Duodenal mucosa (tissue), 2 donors: ENCODE measurements around the gene DEXI.
"Not testable (repeated sequence)": the region's sequence is repeated elsewhere in the genome, so short reads cannot be mapped to it uniquely, and the experiment has no call there.

ENCODE experiments used
- H3K27ac ChIP-seq: one replicate; pipeline ENCODE4 v1.7.0; 2013; ENCODE audit warnings: low read depth, low read length
- H3K27me3 ChIP-seq, 2 donors: one replicate each; pipeline ENCODE4 v1.7.0; 2013; ENCODE audit warnings: low read length in 2 of 2, control low read depth in 1 of 2; ENCODE audit not compliant: insufficient read depth in 2 of 2, control insufficient read depth in 1 of 2
- H3K36me3 ChIP-seq, 2 donors: one replicate each; pipeline ENCODE4 v1.7.0; 2013; ENCODE audit warnings: low read length in 2 of 2, control low read depth in 1 of 2; ENCODE audit not compliant: insufficient read depth in 2 of 2, control insufficient read depth in 1 of 2
- H3K4me1 ChIP-seq, 2 donors: one replicate each; pipeline ENCODE4 v1.7.0; 2013; ENCODE audit warnings: low read length in 2 of 2, control low read depth in 1 of 2; ENCODE audit not compliant: insufficient read depth in 2 of 2, control insufficient read depth in 1 of 2
- H3K4me3 ChIP-seq, 2 donors: one replicate each; pipeline ENCODE4 v1.7.0; 2013; ENCODE audit warnings: low read length in 2 of 2, low read depth in 1 of 2
- H3K9ac ChIP-seq, 2 donors: one replicate each; pipeline ENCODE4 v1.7.0; 2013; ENCODE audit warnings: low read length in 2 of 2, low read depth in 1 of 2
- H3K9me3 ChIP-seq, 2 donors: one replicate each; pipeline ENCODE4 v1.7.0; 2013; ENCODE audit warnings: low read length in 2 of 2, control low read depth in 1 of 2; ENCODE audit not compliant: control insufficient read depth in 1 of 2

Gene DEXI

GRCh38 chr16:10929853-10930754, 12.2 kb downstream of the DEXI start:
- H3K4me1 ChIP-seq, result peaks cover 10% of the 10 kb centered on the region in 2 donors
- no peak overlapping the region for H3K27ac ChIP-seq
- no peaks in the 10 kb centered on the region for H3K27me3 ChIP-seq
- H3K4me3 ChIP-seq, result no peak overlapping the region
- peaks cover 22 to 71% of the 10 kb centered on the region in 2 donors for H3K36me3 ChIP-seq
- no peaks in the 10 kb centered on the region for H3K9me3 ChIP-seq
- H3K9ac ChIP-seq, result no peak overlapping the region

GRCh38 chr16:10929097-10929496, 13.2 kb downstream of the DEXI start:
- H3K4me1 ChIP-seq, H3K27me3 ChIP-seq: not testable (repeated sequence)
- H3K36me3 ChIP-seq, result peaks cover 29 to 78% of the 10 kb centered on the region in 2 donors

GRCh38 chr16:10927497-10928112, 14.7 kb downstream of the DEXI start:
- Histone ChIP-seq H3K36me3 (peaks cover 32 to 81% of the 10 kb centered on the region in 2 donors), H3K9ac (no peak overlapping the region), H3K9me3 (no peaks in the 10 kb centered on the region), H3K4me3 (no peak overlapping the region), H3K27ac (no peak overlapping the region), H3K27me3 (no peaks in the 10 kb centered on the region), H3K4me1 (no peaks in the 10 kb centered on the region)

More at GRCh38 chr16:10929097-10929496, 13.2 kb downstream of the DEXI start:
- H3K9ac ChIP-seq, H3K9me3 ChIP-seq, H3K27ac ChIP-seq, H3K4me3 ChIP-seq: not testable (repeated sequence)

- Histone ChIP-seq H3K27me3 (no peaks in the 10 kb centered on the region), H3K9ac (no peak overlapping the region), H3K36me3 (peaks cover 35 to 83% of the 10 kb centered on the region in 2 donors), H3K4me1 (no peaks in the 10 kb centered on the region), H3K9me3 (no peaks in the 10 kb centered on the region), H3K4me3 (no peak overlapping the region), H3K27ac (no peak overlapping the region)
Observed at GRCh38 chr16:10926867-10927266, 15.4 kb downstream of the DEXI start.

- no peak overlapping the region for H3K9ac ChIP-seq
- peaks cover 43 to 82% of the 10 kb centered on the region in 2 donors for H3K36me3 ChIP-seq
- H3K4me3 ChIP-seq, result no peak overlapping the region
- H3K9me3 ChIP-seq, result no peaks in the 10 kb centered on the region
- peaks cover 0 to 5% of the 10 kb centered on the region in 2 donors for H3K4me1 ChIP-seq
- no peaks in the 10 kb centered on the region for H3K27me3 ChIP-seq
- no peak overlapping the region for H3K27ac ChIP-seq
Observed at GRCh38 chr16:10926094-10926493, 16.2 kb downstream of the DEXI start.

- not testable (repeated sequence) for H3K9ac ChIP-seq
Observed at GRCh38 chr16:10925285-10925684, 17.0 kb downstream of the DEXI start.

GRCh38 chr16:10923650-10924214, 18.5 kb downstream of the DEXI start:
- Histone ChIP-seq H3K4me3 (no peak overlapping the region), H3K27me3 (no peaks in the 10 kb centered on the region), H3K4me1 (peaks cover 1 to 6% of the 10 kb centered on the region in 2 donors), H3K9ac (no peak overlapping the region), H3K9me3 (no peaks in the 10 kb centered on the region), H3K36me3 (peaks cover 39 to 61% of the 10 kb centered on the region in 2 donors), H3K27ac (no peak overlapping the region)

More at GRCh38 chr16:10925285-10925684, 17.0 kb downstream of the DEXI start:
- not testable (repeated sequence) for H3K4me1 ChIP-seq, H3K4me3 ChIP-seq, H3K27ac ChIP-seq, H3K9me3 ChIP-seq, H3K27me3 ChIP-seq
- peaks cover 43 to 76% of the 10 kb centered on the region in 2 donors for H3K36me3 ChIP-seq

GRCh38 chr16:10923146-10923649, 19.1 kb downstream of the DEXI start:
- H3K27ac ChIP-seq, result no peak overlapping the region
- H3K9ac ChIP-seq, result no peak overlapping the region
- H3K27me3 ChIP-seq, result no peaks in the 10 kb centered on the region
- H3K4me3 ChIP-seq, result no peak overlapping the region
- peaks cover 5 to 11% of the 10 kb centered on the region in 2 donors for H3K4me1 ChIP-seq
- H3K36me3 ChIP-seq, result peaks cover 39 to 58% of the 10 kb centered on the region in 2 donors
- no peaks in the 10 kb centered on the region for H3K9me3 ChIP-seq

- H3K9me3 ChIP-seq, result no peaks in the 10 kb centered on the region
- H3K36me3 ChIP-seq, result peaks cover 35 to 52% of the 10 kb centered on the region in 2 donors
- no peak overlapping the region for H3K9ac ChIP-seq
- H3K4me3 ChIP-seq, result no peak overlapping the region
- no peak overlapping the region for H3K27ac ChIP-seq
- no peaks in the 10 kb centered on the region for H3K27me3 ChIP-seq
- peaks cover 5 to 11% of the 10 kb centered on the region in 2 donors for H3K4me1 ChIP-seq
Observed at GRCh38 chr16:10922328-10923145, 19.7 kb downstream of the DEXI start.
